Measurements from ENCODE around the gene CA5A. TPM values are rescaled to one million over a fixed set of nuclear protein-coding genes. Genes with fewer than 3 reads are reported as not detected.

The CA5A gene
- total and polyA plus RNA-seq, 11 donors, result 0.08 to 0.44 (median 0.25) TPM; not detected in 8

- ATAC-seq (no peak), DNase-seq (no peak)
- intact Hi-C loops (cut with DNase I), result loop anchor here in 7 of 10 donors (1.0 to 10.0 kb wide), 6 partner anchors 21 to 72 kb away; no protein-coding TSS in a partner anchor
- no peak overlapping the region for H3K4me3 ChIP-seq
- whole genome bisulfite sequencing, 4 donors, result 82 to 90% (median 87%) methylated on average over 15 to 16 of the region's 16 CpGs
- TF ChIP-seq, protein P1, sequence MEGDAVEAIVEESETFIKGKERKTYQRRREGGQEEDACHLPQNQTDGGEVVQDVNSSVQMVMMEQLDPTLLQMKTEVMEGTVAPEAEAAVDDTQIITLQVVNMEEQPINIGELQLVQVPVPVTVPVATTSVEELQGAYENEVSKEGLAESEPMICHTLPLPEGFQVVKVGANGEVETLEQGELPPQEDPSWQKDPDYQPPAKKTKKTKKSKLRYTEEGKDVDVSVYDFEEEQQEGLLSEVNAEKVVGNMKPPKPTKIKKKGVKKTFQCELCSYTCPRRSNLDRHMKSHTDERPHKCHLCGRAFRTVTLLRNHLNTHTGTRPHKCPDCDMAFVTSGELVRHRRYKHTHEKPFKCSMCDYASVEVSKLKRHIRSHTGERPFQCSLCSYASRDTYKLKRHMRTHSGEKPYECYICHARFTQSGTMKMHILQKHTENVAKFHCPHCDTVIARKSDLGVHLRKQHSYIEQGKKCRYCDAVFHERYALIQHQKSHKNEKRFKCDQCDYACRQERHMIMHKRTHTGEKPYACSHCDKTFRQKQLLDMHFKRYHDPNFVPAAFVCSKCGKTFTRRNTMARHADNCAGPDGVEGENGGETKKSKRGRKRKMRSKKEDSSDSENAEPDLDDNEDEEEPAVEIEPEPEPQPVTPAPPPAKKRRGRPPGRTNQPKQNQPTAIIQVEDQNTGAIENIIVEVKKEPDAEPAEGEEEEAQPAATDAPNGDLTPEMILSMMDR (IDR thresholded peaks at IDR 0.05), result no peak
- no peak for TF ChIP-seq POLR2A (IDR thresholded peaks at IDR 0.05)
- H3K27me3 ChIP-seq, result no peaks in the 10 kb centered on the region
- peaks cover 0 to 18% (median 0%) of the 10 kb centered on the region in 9 donors for H3K36me3 ChIP-seq
- H3K27ac ChIP-seq, result no peak overlapping the region
- H3K9me3 ChIP-seq, result no peaks in the 10 kb centered on the region
- peaks cover 0 to 36% (median 17%) of the 10 kb centered on the region in 12 donors for H3K4me1 ChIP-seq
Observed at GRCh38 chr16:87849419-87850008, 86.8 kb downstream of the CA5A start.

DNA sequence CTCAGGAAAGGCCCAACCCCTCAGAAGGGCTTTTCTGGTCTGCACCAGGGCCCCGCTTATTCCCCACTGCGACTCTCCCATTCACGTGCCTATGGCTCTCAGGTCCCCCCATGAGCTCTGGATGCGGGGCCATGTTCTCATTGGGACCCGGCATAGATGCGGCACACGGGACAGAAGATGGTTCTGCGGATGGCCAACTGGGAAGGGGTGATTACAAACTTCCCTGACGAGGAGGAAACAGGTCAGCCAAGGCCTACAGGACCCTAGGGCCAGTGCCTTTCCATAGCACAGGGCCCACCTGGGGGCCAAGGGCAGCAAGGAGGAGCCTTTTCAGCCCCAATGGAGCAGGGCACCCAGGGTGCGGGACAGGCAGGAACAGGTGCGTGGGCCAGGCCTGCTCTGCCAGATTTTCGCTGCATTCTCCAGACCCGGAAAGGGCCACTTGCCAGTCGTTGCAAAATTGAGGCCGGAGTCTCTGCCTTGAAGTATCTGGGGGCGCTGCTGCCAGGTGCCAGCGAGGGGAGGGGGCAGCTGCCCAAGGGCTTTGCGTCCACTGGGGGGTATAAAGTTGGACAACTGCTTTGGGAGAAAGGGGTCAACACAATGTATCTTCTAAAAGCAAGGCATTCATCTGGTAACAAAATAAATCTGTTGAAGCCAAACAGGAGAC is 87.5 kb downstream of the CA5A start:
- H3K27me3 ChIP-seq, result no peaks in the 10 kb centered on the region
- DNase-seq (no peak), ATAC-seq (no peak)
- peaks cover 0 to 32% (median 13%) of the 10 kb centered on the region in 12 donors for H3K4me1 ChIP-seq
- no peak overlapping the region for H3K4me3 ChIP-seq
- no peak overlapping the region for H3K27ac ChIP-seq
- peaks cover 0 to 18% (median 0%) of the 10 kb centered on the region in 9 donors for H3K36me3 ChIP-seq
- TF ChIP-seq, protein P1 (IDR thresholded peaks at IDR 0.05), result no peak
- TF ChIP-seq POLR2A (IDR thresholded peaks at IDR 0.05), result no peak
- WGBS, 4 donors, result 90 to 94% (median 92%) methylated on average over 17 to 18 of the region's 18 CpGs
- intact Hi-C loops (cut with DNase I), result loop anchor here in 2 of 10 donors (2.0 to 5.0 kb wide), 2 partner anchors 58 to 60 kb away; no protein-coding TSS in a partner anchor
- no peaks in the 10 kb centered on the region for H3K9me3 ChIP-seq

DNA sequence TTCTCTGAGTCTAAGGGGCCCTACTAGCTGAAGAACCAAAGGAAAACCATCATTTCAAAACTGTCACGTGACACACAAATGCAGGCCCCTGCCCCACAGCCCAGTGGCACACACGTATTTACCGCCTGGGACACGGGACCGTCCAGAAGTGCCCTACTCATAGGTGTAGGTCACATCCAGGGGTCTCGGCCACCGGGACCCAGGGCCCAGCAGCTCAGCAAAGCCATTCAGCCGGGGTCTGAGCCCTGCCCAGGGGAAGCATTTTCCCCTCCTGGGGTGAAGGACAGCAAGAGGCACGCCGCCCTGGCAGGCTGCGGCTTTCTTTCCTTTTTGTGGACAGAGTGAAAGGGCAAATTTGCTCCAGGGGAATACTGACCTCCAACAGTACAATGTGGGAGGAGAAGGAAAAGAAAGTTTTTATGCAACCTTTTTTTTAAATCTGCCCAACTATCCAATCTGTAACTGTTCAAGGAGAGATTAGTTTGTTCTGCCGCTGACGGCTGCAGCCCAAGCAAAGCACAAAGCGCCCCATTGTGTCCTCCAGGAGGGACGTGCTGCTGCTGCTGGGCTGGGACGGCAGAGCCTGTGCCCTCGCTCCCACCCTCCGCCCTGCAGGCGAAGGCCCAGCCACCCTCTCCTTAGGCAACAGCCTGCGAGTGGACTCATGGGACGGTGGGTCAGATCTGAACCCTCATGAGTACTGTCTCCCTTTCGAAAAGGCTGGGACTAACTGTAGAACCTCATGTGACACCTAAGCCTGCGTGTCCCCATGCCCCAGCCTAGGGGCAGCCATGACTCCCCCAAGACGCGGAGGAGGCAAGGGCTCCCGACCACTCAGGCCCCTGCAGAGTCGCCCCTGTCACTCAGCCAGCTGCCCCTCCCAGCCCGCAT is 88.3 kb downstream of the CA5A start:
- DNase-seq (no peak), ATAC-seq (peak in 1 of 4 donors; percentile 7)
- peak overlapping the region in 1 of 12 donors; percentile 8 for H3K27ac ChIP-seq
- peaks cover 0 to 18% (median 0%) of the 10 kb centered on the region in 9 donors for H3K36me3 ChIP-seq
- peaks cover 0 to 24% (median 6%) of the 10 kb centered on the region in 12 donors for H3K4me1 ChIP-seq
- no peak for TF ChIP-seq POLR2A (IDR thresholded peaks at IDR 0.05)
- TF ChIP-seq, protein P1 (IDR thresholded peaks at IDR 0.05), result no peak
- intact Hi-C loops (cut with DNase I), result loop anchor here in 2 of 10 donors (2.0 to 5.0 kb wide), 2 partner anchors 59 to 61 kb away; no protein-coding TSS in a partner anchor
- H3K27me3 ChIP-seq, result no peaks in the 10 kb centered on the region
- WGBS, 4 donors, result 77 to 90% (median 83%) methylated on average over 19 to 28 of the region's 28 CpGs
- H3K9me3 ChIP-seq, result no peaks in the 10 kb centered on the region
- H3K4me3 ChIP-seq, result no peak overlapping the region

All from heart left ventricle (tissue), 16 donors.